AML-193 (cell line): ENCODE data around the gene KLHL7.
"Not testable (repeated sequence)": the region's sequence is repeated elsewhere in the genome, so short reads cannot be mapped to it uniquely, and the experiment has no call there.

ENCODE experiments used
- DNase-seq, 2 experiments: peaks; one replicate each; lab custom pipeline; 2025; lab: John Stamatoyannopoulos, UW

Gene KLHL7

GRCh38 chr7:23218196-23218595 is 112.6 kb downstream of the KLHL7 start:
- DNase-seq: no peak

- DNase-seq: no peak
Observed at GRCh38 chr7:23220690-23221305, 115.2 kb downstream of the KLHL7 start.

DNA sequence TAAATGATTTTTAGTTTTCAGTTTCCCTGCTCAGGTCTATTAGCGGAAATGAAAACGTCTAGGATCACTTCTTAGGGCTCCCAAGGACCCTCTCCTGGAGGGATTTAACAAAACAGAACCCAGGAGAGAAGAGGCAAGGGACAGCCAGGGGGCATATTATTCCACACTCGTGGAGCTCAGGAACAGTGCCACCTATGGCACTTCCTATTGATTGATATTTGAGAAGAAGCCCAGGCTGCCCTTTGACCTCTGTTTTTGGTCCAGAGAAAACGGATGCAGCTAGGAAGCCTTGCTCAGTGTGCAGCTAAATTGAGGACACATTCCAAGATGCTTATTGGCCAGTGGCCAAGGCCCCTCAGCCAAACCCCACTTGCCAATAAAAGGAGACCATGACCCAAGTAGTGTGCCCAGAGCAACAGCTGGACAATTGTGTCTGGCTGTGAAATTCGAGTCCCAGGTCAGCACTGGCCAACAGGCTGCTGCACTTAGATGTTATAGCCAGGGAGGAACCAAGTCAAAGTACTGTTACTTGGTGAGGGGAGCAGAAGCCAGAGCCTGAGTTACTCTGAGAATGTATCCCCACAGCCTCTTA is 117.0 kb downstream of the KLHL7 start:
- DNase-seq: no peak

DNA sequence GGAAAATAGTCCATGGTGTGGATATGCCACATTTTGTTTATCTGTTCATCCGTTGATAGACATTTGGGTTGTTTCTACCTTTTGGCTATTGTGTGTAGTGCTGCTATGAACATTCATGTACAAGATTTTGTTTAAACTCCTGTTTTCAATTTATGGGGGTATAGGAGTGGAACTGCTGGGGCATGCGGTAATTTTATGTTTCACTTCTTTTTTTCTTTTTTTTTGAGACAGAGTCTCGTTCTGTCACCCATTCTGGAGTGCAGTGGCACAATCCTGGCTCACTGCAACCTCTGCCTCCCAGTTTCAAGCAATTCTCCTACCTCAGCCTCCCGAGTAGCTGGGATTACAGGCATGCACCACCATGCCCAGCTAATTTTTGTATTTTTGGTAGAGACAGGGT is 118.8 kb downstream of the KLHL7 start:
- not testable (repeated sequence) for DNase-seq

DNA sequence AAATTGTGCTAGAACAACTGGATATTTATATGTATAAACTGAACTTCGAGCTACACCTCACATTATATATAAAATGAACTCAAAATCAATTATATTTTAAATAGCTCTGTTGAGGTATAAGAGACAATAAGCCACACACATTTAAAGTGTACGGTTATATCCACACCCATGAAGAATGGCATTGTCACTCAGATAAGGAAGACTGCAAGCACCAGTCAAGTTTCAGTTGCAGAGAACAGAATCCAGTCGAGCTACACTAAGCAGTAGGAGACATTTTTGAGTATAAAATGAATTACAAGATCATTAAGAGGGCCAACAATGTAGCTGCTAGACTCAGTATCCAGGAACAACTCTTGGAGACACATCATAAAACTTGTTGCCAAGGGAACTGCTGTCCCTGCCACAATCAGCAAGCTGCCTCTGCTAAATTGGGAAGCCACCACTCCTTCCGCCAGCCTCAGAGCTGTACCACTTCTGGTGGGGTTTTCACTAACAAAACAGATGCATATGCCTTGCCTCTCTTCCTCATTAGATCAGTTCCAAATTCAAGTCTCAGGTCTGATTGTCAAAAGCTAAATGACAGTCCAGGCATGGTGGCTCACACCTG is 121.4 kb downstream of the KLHL7 start:
- no peak for DNase-seq
